GM18861 (cell line): ENCODE data around the gene PTPRM.

Experiments used
- ATAC-seq: cut with Tn5 transposase; IDR thresholded peaks from one replicate; pipeline ENCODE4 v1.9.1; 2021; ENCODE audit not compliant: unreplicated experiment

Gene PTPRM

DNA sequence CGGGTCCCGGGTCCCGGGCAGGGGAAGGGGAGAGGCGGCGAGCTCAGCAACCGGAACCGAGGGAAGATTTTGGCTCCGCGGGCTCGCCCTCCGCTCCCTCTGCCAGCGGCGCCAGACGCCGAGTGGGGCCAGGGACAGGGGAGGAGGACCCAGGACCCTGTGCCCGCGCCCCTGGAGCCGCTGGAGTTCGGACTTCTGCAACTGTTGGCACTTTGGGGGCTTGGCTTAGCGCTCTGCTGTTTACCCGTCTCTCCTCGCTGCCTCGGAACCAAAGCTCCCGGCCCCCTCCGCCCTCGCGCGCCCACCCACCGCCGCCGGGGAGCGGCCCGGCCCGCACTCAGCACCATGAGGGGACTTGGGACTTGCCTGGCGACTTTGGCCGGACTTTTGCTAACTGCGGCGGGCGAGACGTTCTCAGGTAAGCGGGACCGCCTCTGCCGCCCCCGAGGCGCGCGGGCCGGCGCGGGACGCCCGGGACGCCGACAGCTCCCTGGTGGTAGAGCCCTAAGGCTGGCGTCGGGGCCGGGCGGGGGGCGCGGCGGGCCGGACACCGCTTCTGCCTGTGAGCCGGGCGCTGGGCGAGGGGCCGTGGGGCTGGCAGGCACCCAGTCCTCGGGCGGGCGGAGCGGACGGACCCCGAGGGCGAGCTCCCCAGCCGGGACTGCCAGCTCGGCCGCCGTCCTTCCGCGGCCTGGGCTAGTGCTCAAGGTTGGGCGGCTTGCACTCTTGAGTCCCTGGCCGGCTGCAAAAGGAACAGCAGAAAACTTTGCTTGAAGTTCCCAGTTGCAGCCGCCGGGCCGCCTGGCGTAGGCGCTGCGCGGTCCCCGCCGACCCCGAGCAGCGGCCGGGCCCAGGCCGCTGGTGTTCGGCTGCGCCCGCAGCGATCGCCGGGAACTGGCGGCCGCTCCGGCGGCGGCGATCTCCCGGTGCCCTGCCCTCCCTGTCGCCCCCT, 634 bp downstream of the PTPRM start:
- no peak for ATAC-seq

DNA sequence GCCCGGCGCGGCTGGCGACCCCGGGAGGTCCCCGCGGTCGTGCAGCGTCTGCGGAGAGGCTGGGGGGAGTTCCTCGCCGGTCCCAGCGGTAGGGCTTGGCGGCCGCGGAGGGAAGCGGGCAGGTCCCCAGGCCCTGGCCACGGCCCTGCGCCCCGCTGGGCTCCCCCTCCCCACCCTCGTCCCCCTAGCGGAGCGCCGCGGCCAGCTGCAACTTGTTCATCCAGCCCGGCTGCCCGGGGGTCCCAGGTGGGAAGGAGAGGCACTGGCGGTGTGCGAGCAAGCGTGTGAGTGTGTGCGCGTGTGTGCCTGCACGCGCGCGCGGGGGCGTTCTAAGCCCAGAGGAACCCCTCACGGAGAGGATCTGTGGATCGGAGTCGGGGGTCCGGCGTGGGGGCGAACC, 1.3 kb downstream of the PTPRM start:
- ATAC-seq, result no peak

DNA sequence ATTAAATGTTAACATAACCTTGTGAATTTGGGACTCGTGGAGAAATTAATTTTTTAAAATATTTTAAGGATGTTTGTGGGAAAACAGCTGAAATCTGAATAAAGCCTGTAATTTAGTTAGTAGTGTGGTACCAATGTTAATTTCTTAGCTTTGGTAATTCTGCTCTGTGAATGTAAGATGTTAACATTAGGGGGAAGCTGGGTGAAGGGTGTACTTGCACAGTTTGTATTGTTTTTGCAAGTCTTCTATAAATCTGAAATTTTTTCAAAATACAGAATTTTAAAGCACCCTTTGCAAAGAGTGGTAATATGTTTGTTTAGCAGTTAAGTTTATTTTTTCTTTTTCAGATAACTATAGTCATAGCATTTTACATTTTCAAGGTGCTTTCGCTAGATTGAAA, 4.5 kb downstream of the PTPRM start:
- ATAC-seq, result no peak

DNA sequence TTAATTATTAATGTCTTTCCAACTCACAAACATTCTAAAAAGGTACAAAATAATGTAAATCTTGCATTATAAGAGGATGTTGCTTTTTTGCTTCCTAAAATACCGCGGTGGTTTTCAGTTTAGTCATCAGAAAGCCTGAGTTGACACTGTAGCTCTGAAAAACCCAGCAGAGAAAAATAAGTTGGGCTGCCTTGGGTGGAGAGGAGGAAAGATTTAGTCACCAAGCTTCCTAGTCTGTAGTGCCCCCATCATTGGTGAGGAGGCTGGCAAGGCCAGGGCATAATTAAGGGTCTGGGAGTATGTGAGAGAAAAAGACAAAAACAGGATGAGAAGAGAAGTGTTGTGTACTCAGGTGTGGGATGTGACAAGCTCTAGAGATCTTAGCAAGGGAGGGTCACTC, 5.7 kb downstream of the PTPRM start:
- no peak for ATAC-seq

DNA sequence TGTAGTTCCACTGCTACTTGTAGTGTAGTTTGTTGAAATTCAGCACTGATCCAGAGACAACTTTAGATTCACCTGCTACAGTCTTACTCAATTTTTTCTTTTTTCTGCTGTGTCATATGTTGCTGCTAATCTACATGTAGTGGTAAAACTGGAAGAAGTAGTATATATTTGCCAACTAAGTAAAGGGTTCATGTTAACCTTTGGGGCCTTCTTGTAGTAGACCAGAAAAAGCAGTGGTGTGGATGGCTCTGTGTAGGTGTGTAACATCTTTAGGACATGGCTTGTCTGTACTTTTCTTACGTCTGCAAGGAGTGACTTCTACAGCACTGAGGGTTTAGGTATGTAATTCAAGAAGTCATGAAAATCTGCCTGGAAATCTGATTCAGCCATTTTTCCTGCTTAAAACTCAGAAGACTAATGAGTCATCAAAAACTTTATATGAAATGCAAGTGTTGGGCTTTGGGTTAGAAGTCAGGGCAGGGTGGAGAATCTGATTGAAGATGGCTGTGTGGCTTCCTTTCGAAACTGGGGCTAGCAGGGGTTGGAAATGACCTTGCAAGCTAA, 8.4 kb downstream of the PTPRM start:
- ATAC-seq, result no peak

DNA sequence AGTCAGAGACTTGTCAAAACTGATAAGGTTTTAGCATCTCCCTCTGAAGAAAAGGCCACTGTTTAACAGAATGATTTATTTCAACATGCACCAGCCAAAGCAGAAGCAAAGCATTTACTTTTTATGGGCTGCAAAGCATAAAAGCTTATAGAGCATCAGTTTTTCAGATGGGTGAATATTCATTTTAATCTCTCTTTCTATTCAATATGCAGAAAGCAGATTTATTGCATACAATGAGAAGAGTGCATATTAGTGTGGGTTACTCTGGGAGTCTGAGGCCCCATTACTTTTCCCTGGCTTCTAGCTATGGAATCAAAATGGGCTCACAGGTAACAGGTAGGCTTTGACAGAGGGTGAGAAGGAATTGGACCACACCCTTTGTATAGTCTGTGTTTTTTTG, 9.0 kb downstream of the PTPRM start:
- no peak for ATAC-seq

DNA sequence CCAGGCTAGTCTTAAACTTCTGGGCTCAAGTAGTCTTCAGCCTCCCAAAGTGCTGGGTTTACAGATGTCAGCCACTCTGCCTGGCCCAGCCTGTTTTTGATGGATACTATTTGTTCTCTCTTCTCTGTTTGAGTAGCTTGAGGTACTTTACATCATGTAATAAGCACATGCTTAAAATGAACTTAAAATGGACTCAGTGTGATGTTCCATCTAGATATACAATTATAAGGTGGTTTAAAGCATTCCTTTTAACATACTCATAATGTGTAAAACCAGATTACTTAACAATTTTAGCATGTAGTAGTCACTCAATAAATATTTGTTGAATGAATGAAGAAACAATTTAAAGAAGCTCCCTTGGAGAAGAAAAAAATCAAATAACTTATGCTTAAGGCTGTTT, 9.6 kb downstream of the PTPRM start:
- ATAC-seq, result no peak

DNA sequence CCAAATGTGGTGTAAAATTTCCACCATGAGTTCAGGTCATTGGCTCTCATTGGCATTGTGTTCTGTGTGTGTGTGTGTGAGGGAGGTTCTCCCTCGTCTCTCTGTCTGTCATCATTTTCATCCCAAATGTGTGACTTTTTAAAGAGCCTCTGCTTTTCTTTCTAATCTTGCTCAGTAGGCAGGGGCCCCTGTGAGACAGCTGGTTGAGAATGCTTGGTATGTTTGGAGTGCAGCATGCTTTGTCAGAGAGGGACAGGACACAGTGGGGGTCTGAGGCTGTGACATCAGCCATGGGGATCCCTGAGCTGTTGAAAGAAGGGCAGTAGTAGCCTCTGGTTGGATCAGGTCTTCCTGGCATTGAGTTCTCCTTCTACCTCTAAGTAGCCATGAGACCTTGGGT, 10.6 kb downstream of the PTPRM start:
- ATAC-seq, result no peak

DNA sequence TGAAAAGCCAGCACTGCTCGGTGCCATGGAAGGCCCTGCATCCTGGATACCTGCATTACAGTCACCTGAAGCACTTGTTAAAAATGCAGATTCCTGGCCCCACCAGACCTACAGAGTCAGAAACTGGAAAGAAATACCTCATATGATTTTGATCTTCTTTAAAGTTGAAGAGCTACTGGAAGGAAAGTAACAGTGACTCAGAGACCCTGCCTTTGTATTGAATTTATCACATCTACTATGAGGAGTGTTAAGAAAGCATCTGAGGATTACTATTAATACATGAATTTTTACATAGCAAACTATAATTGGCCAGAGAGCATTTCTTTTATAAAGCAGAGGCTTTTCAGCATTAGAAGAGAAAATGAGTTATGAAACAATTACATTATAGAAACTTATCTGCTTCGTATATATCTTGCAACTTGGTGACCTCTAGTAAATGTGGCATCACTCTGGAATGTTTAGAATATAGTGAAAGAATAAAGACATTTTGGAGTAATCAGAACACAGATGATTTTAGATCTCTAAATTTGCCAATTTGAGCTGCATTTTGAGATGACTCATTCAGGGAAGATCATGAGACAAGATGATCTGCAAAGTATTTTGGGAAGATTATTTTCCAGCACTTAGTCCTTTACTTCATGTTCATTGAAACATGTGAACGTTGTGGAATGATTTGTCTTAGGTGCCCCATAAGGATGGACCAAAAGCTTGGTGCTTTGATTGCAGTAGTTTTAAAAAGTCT, 12.2 kb downstream of the PTPRM start:
- ATAC-seq, result no peak

DNA sequence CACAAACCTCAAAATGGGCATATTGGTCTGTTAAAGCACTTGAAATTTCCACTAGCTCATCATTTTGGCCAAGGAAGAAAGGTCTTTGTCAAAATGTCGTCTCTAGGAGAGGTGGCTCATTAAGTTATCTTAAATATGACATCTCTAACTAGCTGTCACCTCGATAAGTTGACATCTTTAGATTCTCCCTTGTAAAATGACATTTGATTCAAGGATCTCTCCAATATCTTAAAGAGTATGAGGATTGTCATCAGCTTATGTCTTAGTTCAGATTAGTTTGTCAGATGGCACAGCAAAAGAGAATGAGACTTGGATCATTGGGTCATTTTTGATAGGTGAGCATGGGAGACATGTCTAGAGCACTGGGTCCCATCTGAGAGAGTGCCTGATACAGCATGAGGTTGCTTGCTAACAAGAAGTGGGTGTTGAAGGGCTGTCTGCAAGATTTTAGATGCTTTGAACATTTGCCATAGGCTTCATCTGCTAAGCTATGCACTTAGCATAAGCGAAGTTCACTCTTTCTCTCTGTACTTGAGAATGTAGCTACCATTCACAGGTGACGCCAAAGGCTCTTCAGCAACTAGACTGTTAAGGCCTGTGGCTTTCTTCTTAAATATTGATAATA, 12.9 kb downstream of the PTPRM start:
- ATAC-seq, result no peak

DNA sequence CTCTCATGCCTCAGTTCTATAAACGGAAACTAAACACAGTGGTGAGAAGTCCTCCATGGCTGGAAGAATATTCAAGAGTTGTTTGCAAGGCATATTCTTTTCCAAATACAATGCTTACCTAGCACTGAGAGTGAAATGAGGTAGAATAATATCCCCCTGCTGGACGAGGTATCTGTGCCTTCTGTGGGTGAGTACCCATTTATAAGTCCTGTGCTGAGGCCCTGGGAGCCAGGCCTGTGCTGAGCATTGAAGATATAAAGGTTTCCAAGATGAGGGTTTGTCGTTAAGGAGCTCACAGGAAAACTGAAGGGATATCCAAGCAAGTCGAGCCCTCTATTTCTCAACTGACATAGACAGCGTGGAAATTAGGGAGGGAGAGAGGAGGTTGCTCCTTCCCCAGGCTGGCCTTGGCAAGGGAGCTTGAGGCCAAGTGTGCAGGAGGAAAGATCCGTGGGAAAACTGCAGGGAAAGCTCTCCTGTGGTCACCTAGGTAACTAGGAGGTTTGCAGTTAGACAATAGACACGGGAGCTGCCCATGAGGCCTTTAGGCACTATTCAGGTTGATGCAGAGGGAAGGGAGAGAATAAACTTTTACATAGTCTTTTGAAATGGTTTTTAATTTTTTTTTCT, 17.6 kb downstream of the PTPRM start:
- ATAC-seq, result no peak

DNA sequence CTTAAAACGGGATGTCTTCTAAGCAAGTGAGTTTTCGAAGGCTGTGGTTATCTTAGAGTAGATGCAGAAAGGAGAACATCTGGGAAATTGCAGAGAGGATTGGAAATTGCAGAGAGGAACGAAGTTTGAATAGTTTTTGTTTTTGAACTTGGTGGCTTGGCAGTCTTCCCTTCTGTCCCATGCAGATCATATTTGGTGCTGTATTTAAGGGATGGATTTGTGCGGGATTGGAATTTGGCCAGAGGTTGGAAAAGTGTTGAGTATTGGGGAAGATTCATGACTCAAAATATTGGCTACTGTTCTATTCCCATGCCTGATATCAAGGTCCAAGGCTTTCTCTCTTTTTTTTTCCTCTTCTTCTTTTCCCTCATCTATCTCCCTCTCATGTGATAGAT, 18.2 kb downstream of the PTPRM start:
- no peak for ATAC-seq

DNA sequence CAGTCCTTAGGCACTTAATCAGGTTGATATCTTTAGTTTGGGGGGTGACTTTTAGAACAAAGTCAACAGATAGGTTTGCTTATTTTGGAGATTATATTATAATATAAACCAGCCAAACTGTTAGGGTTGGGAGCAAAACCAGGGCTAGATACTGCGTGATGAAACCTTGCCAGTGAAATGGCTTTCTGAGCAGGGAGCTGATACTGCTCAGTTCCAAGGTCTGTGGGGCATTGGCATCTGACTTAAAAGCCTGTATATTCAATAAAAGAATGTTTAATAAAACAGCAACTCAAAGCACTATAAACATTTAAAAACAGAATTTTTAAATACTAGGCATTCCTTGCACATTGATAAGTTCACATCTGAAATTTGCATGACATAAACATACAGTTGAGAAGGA, 19.3 kb downstream of the PTPRM start:
- ATAC-seq, result no peak

DNA sequence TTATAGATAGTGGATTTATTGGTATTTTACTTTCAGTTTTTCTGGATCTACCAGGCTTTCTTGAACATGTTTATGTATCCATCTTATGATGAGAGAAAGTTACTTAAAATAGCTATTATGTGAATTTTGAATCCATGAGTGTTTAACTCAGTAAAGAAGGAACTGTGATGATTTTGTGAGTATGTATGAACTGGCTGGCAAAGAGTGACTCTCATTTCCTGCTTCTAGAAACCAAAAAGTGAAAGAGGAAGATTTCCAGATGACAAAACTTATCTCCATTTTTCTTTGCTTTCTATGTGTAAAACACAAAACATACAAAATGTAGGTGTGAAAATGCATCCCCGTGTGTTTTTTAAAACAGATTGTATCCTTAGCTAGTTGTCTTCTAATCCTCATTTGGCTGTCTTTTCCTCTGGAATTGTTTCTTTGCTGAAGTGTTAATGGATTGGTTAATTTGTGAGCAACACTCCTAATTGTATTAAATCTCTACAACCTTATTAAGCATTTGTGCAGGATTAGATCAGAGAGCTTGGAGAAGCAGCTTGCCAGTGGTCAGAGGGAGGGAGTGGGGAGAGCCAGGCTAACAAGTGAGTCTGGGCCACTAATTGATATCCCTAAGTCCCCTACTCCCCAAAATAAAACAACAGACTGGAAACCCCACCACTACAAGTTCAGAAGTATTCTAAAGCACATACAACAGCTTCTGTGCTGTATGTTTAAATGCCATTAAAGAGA, 23.9 kb downstream of the PTPRM start:
- no peak for ATAC-seq

DNA sequence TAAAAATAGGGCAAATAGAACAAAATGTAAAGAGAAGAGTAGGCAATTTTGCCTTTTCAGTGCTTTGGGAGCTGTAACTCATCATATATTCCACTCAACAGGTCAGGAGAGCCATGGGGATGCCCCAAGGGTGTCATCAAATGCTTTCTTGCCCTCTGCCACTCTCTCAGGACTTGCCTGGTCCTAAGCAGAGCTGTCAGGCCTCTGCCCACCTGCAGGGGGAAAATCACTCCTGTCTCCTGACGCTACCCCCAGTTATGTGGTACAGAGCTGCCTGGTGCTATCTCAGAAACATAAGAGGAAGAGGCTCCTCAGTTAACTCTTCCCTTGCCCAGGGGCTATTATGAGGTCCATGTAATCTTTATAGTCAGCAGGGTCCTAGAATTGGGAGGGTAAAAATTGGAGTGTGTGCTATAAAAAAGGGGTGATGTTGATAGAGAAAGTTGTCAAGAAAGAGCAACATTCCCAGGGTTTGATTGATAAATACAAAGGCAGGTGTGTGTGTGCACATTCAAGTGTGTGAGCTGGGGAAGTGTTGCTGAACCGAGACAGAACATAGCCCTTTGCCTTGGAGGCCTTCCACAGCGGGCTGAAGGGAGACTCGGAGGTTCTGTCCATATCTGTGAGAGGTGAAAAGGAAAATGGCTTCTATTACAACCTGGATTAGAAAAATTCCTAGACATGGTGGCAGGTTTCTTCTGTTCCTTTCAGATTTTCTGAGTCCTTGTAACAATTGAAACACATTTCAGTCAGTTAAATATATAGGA, 25.4 kb downstream of the PTPRM start:
- no peak for ATAC-seq

DNA sequence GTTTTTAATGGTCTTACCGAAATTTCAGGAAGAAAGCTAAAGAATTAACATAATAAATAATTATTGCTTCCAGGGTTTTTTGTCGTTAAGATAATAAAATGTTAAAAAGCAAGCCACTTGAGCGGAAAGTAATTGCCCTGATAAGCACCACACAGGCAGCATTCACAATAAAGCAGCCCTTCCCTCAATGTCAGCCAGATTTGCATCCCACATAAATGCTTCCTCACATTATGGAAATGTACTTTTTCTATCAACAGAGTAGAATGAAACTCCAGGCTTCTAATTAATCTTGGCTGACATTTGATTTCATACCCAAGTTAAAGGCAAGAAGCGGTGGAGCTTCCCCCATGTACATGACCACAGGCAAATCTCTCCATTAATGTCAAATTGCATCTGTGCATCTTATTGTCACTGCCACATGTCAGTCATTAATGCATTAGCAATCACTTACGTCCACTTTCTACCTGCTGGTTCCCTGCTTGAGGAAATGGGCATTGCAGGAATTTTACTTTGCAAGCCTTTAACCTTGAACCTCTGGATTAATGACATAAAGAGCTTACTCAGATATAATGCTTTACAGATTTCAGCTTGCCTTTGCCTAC, 26.2 kb downstream of the PTPRM start:
- no peak for ATAC-seq

DNA sequence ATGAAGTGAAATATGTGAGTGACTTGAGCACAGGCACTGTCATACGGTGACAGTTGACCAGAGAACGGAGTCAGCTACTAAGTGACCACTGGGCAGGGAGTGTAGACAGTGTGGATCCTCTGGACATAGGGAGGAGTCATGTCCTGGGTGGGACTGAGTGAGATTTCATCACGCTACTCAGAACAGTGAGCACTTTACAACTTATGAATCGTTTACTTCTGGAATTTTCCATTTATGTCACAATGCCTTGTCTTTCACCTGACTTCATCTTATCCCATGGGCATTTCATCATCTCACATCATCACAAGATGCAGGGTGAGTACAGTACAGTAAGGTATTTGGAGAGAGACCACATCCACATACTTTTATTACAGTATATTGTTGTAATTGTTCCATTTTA, 29.0 kb downstream of the PTPRM start:
- no peak for ATAC-seq

DNA sequence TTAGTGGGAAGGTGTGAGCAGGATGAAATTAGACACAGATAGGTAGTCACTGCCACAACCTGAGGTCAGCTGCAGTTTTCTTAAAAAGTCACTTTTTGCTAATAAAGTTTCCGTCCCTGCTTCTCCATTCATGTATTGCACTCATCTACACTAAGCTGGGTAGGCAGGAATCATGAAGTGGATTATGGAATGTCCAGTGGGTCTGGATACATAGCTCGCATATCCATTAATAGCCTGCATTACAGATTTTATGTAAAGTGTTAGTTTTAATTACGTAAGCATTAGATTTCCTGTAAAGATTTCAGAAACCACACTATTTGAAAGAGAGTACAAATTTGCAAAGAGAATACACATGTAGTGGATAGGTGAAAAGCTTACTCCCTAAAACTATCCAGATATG, 30.4 kb downstream of the PTPRM start:
- no peak for ATAC-seq
